Hepatocyte (in vitro differentiated cells): ENCODE data around the gene NUCKS1. TPM values are rescaled to one million over a fixed set of nuclear protein-coding genes. Genes with fewer than 3 reads are reported as not detected.

Experiments used
- DNase-seq: peaks from one replicate; pipeline ENCODE4 v3.0.0-alpha.2; 2016; ENCODE audit warnings: low spot score
- H2AFZ ChIP-seq: fragments of 200-600 bp; sonication (generic); 2 replicates; pipeline ENCODE4 v1.6.0; 2016; ENCODE audit warnings: antibody characterized with exemption, mild to moderate bottlenecking
- H3K27ac ChIP-seq: fragments of 200-600 bp; sonication (generic); 2 replicates; pipeline ENCODE4 v1.5.1; 2016; ENCODE audit warnings: mild to moderate bottlenecking
- H3K27me3 ChIP-seq: fragments of 200-600 bp; sonication (generic); 2 replicates; pipeline ENCODE4 v1.6.1; 2016
- H3K36me3 ChIP-seq: fragments of 200-600 bp; sonication (generic); replicated peaks from 2 replicates; pipeline ENCODE4 v1.5.1; 2016; ENCODE audit warnings: low read depth; ENCODE audit not compliant: insufficient read depth
- H3K4me1 ChIP-seq: fragments of 200-600 bp; sonication (generic); 2 replicates; pipeline ENCODE4 v1.5.1; 2016; ENCODE audit warnings: mild to moderate bottlenecking, moderate library complexity; ENCODE audit not compliant: insufficient read depth
- H3K4me2 ChIP-seq: fragments of 200-600 bp; sonication (generic); 2 replicates; pipeline ENCODE4 v1.6.0; 2016
- H3K4me3 ChIP-seq: fragments of 200-600 bp; sonication (generic); 2 replicates; pipeline ENCODE4 v1.5.1; 2016; ENCODE audit warnings: mild to moderate bottlenecking
- H3K79me2 ChIP-seq: fragments of 200-600 bp; sonication (generic); 2 replicates; pipeline ENCODE4 v1.6.0; 2017; ENCODE audit warnings: mild to moderate bottlenecking
- H3K9me2 ChIP-seq: fragments of 200-600 bp; sonication (generic); replicated peaks from 2 replicates; pipeline ENCODE4 v1.6.0; 2017; ENCODE audit warnings: mild to moderate bottlenecking; ENCODE audit not compliant: insufficient read depth
- H3K9me3 ChIP-seq: fragments of 200-600 bp; sonication (generic); 2 replicates; pipeline ENCODE4 v1.5.1; 2016; ENCODE audit warnings: low read depth, mild to moderate bottlenecking
- H4K20me1 ChIP-seq: fragments of 200-600 bp; sonication (generic); 2 replicates; pipeline ENCODE4 v1.6.0; 2016; ENCODE audit warnings: mild to moderate bottlenecking; ENCODE audit not compliant: insufficient read depth, poor library complexity, severe bottlenecking
- CTCF ChIP-seq: fragments of 200-600 bp; sonication (generic); IDR thresholded peaks from 2 replicates; pipeline ENCODE4 v1.5.1; 2016; ENCODE audit warnings: antibody characterized with exemption, mild to moderate bottlenecking; ENCODE audit not compliant: poor library complexity
- EZH2 ChIP-seq: fragments of 200-600 bp; sonication (generic); IDR thresholded peaks from 2 replicates; pipeline ENCODE4 v1.6.1; 2016; ENCODE audit warnings: antibody characterized with exemption, mild to moderate bottlenecking, borderline replicate concordance
- EZH2phosphoT487 ChIP-seq: fragments of 200-600 bp; sonication (generic); IDR thresholded peaks from one replicate; pipeline ENCODE4 v1.6.1; 2018; ENCODE audit warnings: antibody characterized with exemption, mild to moderate bottlenecking, low read depth, moderate library complexity; ENCODE audit not compliant: unreplicated experiment, severe bottlenecking
- WGBS: methylation state at CpG from one replicate; pipeline ENCODE4 v1.1.6; 2016; ENCODE audit warnings: low lambda C conversion rate; ENCODE audit errors: missing lambda C conversion rate; 5-methylcytosine and 5-hydroxymethylcytosine counted together
- polyA plus RNA-seq: library from polyadenylated mRNA; unstranded; fragments of >200 nt; fragmentation: Nextera tagmentation; extraction: Ambion mirVana; gene quantifications from 2 replicates; pipeline ENCODE4 v1.2.1, GENCODE V29; 2016
- total RNA-seq: library from RNA; depleted of rRNA; stranded (reverse); fragments of >200 nt; gene quantifications from 2 replicates; pipeline ENCODE4 v1.2.3, GENCODE V29; 2014

The NUCKS1 gene
- total and polyA plus RNA-seq, 2 experiments from 2014 or later: 28.4 to 143 TPM

DNA sequence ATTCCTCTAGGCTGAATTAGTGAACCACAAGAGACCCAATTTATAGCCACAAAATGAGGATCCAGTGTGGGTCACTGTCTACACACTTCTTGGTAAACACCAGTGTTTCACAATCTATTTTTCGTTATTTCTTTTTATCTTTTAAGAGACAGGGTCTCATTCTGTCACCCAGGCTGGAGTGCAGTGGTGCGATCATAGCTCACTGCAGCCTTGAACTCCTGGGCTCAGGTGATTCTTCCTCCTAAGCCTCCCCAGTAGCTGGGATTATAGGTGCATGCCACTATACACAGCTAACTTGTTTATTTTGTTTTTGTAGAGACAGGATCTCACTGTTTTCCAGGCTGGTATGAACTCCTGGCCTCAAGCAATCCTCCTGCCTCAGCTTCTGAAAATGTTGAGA is 40.3 kb downstream of the NUCKS1 start:
- 78% methylated on average over 2 of the region's 2 CpGs for WGBS
- Histone ChIP-seq H3K9me3 (no peaks in the 10 kb centered on the region), H3K27ac (no peak overlapping the region), H2AFZ (no peak overlapping the region), H3K9me2 (no peaks in the 10 kb centered on the region), H3K4me1 (peaks cover 43% of the 10 kb centered on the region), H3K4me2 (no peak overlapping the region), H3K4me3 (no peak overlapping the region), H3K79me2 (no peaks in the 10 kb centered on the region), H4K20me1 (no peaks in the 10 kb centered on the region), H3K36me3 (no peaks in the 10 kb centered on the region), H3K27me3 (no peaks in the 10 kb centered on the region)
- TF ChIP-seq EZH2phosphoT487 (no peak), CTCF (no peak), EZH2 (no peak)
- DNase-seq: no peak

- WGBS: 63% methylated on average over 4 of the region's 4 CpGs
- Histone ChIP-seq H2AFZ (no peak overlapping the region), H3K9me3 (no peaks in the 10 kb centered on the region), H3K9me2 (no peaks in the 10 kb centered on the region), H3K36me3 (no peaks in the 10 kb centered on the region), H3K4me3 (no peak overlapping the region), H3K27me3 (no peaks in the 10 kb centered on the region), H3K79me2 (no peaks in the 10 kb centered on the region), H3K4me1 (peaks cover 38% of the 10 kb centered on the region), H3K27ac (no peak overlapping the region), H4K20me1 (no peaks in the 10 kb centered on the region), H3K4me2 (no peak overlapping the region)
- no peak for DNase-seq
- TF ChIP-seq CTCF (no peak), EZH2phosphoT487 (no peak), EZH2 (no peak)
Measured at GRCh38 chr1:205709059-205709398, 41.0 kb downstream of the NUCKS1 start.

DNA sequence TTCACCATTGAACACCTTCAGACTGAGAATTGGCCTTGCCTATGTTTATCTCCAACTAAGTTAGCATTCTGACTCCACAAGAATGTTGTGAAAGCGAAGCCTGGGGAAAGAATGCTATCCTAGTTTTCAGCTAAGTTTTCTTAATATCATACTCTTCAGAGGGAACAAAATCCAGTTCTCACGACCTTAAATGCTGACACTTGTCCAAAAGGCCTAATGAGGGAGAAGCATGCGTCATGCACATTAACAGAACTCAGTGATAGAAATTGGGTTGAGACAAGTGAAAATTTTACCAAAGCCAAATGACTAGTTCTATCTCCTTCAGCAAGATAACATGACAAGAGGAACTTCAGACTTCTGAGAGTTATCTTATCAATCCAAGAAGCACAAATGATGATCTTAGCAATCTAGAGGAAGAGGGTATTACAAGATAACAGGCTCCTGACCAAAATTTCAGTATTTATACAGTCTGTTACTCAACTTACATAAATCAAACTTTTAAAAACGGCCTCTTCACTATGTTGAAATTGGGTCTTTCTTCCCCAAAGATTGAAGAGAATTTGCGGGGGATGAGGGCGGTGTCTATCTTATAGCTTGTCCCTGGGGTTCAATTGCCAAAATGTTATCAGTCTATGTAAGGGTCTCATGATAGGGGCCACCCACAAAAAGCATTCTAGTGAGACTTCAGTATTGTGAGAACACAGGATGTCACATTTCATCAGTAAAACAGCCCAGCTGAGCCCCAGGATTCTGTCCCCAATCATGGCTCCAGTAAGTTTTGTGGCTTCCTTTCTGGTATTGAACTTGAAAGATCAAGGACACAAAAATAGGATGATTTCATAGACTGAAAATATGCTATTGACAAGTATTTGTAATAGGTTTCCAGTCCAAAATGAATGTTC is 43.1 kb downstream of the NUCKS1 start:
- no peaks in the 10 kb centered on the region for H4K20me1 ChIP-seq
- 82% methylated on average over 6 of the region's 6 CpGs for WGBS
- no peak overlapping the region for H3K4me2 ChIP-seq
- H3K27me3 ChIP-seq: no peaks in the 10 kb centered on the region
- H3K4me3 ChIP-seq: no peak overlapping the region
- H3K27ac ChIP-seq: no peak overlapping the region
- no peak for DNase-seq
- H3K9me2 ChIP-seq: no peaks in the 10 kb centered on the region
- no peak for TF ChIP-seq CTCF
- TF ChIP-seq EZH2: no peak
- TF ChIP-seq EZH2phosphoT487: no peak
- peaks cover 26% of the 10 kb centered on the region for H3K4me1 ChIP-seq
- no peaks in the 10 kb centered on the region for H3K79me2 ChIP-seq
- no peaks in the 10 kb centered on the region for H3K9me3 ChIP-seq
- H2AFZ ChIP-seq: no peak overlapping the region
- no peaks in the 10 kb centered on the region for H3K36me3 ChIP-seq
